Motor neuron (in vitro differentiated cells): ENCODE measurements around the gene ADAMTSL2. TPM values are rescaled to one million over a fixed set of nuclear protein-coding genes. Genes with fewer than 3 reads are reported as not detected.

Experiments used
- ATAC-seq, 8 experiments: fragments of 200-7000 bp; cut with Tn5 transposase; replicated peaks in 6 of 8; 2 replicates each; pipeline ENCODE4 v1.8.0; 2021; ENCODE audit warnings: mild to moderate bottlenecking in 8 of 8, moderate library complexity in 8 of 8
- H3K27ac ChIP-seq, 2 donors: fragments of 250-450 bp; sonication (Bioruptor Pico); 2 replicates each; pipeline ENCODE4 v1.9.0; 2021; ENCODE audit warnings: antibody characterized with exemption in 2 of 2, mild to moderate bottlenecking in 2 of 2, moderate library complexity in 1 of 2
- H3K4me1 ChIP-seq, 2 donors: fragments of 250-450 bp; sonication (Bioruptor Pico); replicated peaks in 1 of 2; 2 replicates each; pipeline ENCODE4 v1.6.1; 2021; ENCODE audit warnings: antibody characterized with exemption in 2 of 2, mild to moderate bottlenecking in 2 of 2, moderate library complexity in 1 of 2
- H3K4me3 ChIP-seq, 5 donors: fragments of 250-450 bp; sonication (Bioruptor Pico); 2 replicates each; pipeline ENCODE4 v1.9.0; 2021; ENCODE audit warnings: antibody characterized with exemption in 5 of 5, mild to moderate bottlenecking in 5 of 5, moderate library complexity in 4 of 5
- WGBS, 10 experiments: fragments of 450-650 bp; shearing (Covaris generic); methylation state at CpG; one replicate each; pipeline ENCODE4 v1.0.0; 2022; 5-methylcytosine and 5-hydroxymethylcytosine counted together
- in situ Hi-C, 9 experiments: fragments of 400-800 bp; cut with MboI; loops; one replicate each; pipeline ENCODE4 v1.15.0; 2021; ENCODE audit warnings: low sequenced_read_pairs in 9 of 9, low pct_unique_long_range_greater_than_20kb in 2 of 9; ENCODE audit not compliant: unreplicated experiment in 9 of 9
- total RNA-seq, 8 experiments: library from RNA; unstranded; fragments of 300-600 nt; gene quantifications; 2 replicates each; pipeline versions ENCODE4 v1.2.3 to v1.2.4, GENCODE V29; 2022

Gene ADAMTSL2
- total RNA-seq, 8 experiments from 2014 or later, result 0.10 to 0.93 (median 0.32) TPM; not detected in 1

DNA sequence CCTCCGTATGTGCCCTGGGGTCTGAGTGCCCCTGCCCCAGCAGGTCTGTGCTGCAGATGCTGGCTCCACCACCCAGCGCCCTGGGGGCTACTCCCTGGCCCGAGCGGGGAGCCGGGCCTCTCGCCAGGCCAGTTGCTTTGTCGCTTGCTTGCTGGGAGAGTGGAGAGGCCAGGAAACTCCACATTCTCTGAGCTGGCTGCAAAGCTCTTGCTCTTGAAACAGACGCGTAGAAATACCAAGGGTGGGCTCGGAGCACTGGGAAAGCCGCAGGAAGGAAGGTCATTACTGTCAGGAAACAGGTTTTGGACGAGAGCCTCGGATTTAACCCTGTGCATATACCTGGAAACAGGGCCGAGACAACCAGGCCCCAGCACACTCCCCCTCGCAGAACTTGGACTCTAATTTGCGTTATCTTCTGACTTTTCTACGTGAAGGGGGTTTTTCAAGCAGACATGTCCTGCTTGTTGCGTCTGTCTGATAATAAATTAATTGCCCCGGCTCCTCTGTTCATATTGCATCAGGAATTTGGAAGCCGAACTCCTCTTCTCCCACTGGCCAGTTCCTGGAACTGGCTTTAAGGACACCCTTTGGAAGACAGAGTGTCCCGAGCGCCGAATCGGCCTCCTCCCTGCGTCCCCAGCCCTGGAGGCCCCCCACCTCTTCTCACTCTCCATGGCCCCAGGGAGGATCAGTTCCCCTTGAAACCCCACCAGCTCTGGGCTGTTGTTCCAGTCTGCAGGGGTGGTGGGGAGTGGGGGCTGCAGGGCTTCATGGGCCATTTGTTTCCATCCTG, 11.2 kb downstream of the ADAMTSL2 start:
- 41 to 86% (median 62%) methylated on average over 4 to 14 of the region's 25 CpGs; no CpG with 5 or more reads in 4 of the 10 experiments for WGBS, 10 experiments
- no peak overlapping the region for H3K27ac ChIP-seq
- no peaks in the 10 kb centered on the region for H3K4me1 ChIP-seq
- in situ Hi-C loops, result loop anchor here in 2 of 9 experiments (25.0 kb wide), 2 partner anchors 167 to 192 kb away; partner anchors contain the start of gene SARDH (in 1 of the 2)
- H3K4me3 ChIP-seq, result no peak overlapping the region
- peak in 1 of 8 experiments; percentile 8 for ATAC-seq

DNA sequence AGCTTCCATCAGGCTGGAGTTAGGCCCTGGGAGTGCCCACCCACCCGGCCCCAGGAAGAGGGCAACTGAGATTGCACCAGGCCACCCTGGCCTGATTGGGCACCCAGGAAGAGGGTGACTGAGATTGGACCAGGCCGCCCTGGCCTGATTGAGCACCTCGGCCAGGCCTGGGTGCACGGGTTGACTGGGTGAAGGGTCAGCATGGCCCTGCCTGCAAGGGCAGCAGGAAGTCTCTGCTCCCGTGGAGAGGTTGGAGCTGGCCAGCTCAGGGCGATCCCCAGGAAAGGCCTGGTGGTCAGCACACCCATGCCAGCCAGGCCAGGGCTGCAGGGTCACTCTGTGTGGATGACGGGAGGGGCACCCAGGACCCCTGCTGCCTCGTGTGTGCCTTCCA, 11.8 kb downstream of the ADAMTSL2 start:
- ATAC-seq, result no peak
- Histone ChIP-seq H3K27ac (no peak overlapping the region), H3K4me3 (no peak overlapping the region), H3K4me1 (no peaks in the 10 kb centered on the region)
- 77 to 100% methylated on average over 1 to 6 of the region's 8 CpGs; no CpG with 5 or more reads in 8 of the 10 experiments for WGBS, 10 experiments
- in situ Hi-C loops, result loop anchor here in 2 of 9 experiments (25.0 kb wide), 2 partner anchors 166 to 191 kb away; partner anchors contain the start of gene SARDH (in 1 of the 2)

GRCh38 chr9:133547116-133547515, 12.6 kb downstream of the ADAMTSL2 start:
- H3K27ac ChIP-seq, result no peak overlapping the region
- no peak overlapping the region for H3K4me3 ChIP-seq
- 34 to 91% (median 72%) methylated on average over 1 to 7 of the region's 15 CpGs; no CpG with 5 or more reads in 1 of the 10 experiments for WGBS, 10 experiments
- in situ Hi-C loops, result loop anchor here in 2 of 9 experiments (25.0 kb wide), 2 partner anchors 165 to 190 kb away; partner anchors contain the start of gene SARDH (in 1 of the 2)
- no peaks in the 10 kb centered on the region for H3K4me1 ChIP-seq
- no peak for ATAC-seq

GRCh38 chr9:133551446-133551845, 16.9 kb downstream of the ADAMTSL2 start:
- ATAC-seq, result no peak
- H3K4me3 ChIP-seq, result no peak overlapping the region
- WGBS, 10 experiments, result 67 to 100% (median 92%) methylated on average over 2 to 5 of the region's 7 CpGs; no CpG with 5 or more reads in 5 of the 10 experiments

DNA sequence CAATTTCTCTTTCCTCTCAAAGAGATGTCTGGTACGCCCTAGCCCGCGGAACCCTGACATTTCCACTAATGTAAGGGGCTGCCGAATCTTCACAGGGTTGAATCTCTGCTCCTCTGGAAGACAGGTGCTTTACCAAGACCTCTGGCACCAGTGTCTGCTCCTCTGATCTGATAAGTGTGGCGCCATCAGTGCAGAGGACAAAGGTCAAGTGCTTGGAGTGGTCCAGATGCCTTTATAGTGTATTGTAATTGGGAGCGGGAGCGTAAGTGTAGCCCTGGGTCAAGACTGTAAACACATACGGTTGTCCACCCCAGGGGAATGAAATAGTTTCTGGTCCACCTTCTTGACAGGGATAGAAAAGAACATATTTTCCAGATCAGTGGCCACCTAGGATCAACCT, 17.7 kb downstream of the ADAMTSL2 start:
- no peak overlapping the region for H3K27ac ChIP-seq
- WGBS, 10 experiments, result 0 to 100% (median 79%) methylated on average over 1 to 6 of the region's 8 CpGs; no CpG with 5 or more reads in 3 of the 10 experiments

More at GRCh38 chr9:133551446-133551845, 16.9 kb downstream of the ADAMTSL2 start:
- H3K4me1 ChIP-seq, result no peaks in the 10 kb centered on the region
- in situ Hi-C loops, result no loop called here
- no peak overlapping the region for H3K27ac ChIP-seq

GRCh38 chr9:133553123-133553522, 18.6 kb downstream of the ADAMTSL2 start:
- in situ Hi-C loops, result no loop called here
- ATAC-seq, result no peak
- no peak overlapping the region for H3K4me3 ChIP-seq
- WGBS, 10 experiments, result 17 to 92% (median 85%) methylated on average over 1 to 7 of the region's 10 CpGs; no CpG with 5 or more reads in 2 of the 10 experiments
- peaks cover 3 to 6% of the 10 kb centered on the region in 2 donors for H3K4me1 ChIP-seq
- H3K27ac ChIP-seq, result no peak overlapping the region

More for the DNA sequence above, 17.7 kb downstream of the ADAMTSL2 start:
- H3K4me3 ChIP-seq, result no peak overlapping the region
- in situ Hi-C loops, result no loop called here
- no peak for ATAC-seq
- H3K4me1 ChIP-seq, result no peaks in the 10 kb centered on the region

DNA sequence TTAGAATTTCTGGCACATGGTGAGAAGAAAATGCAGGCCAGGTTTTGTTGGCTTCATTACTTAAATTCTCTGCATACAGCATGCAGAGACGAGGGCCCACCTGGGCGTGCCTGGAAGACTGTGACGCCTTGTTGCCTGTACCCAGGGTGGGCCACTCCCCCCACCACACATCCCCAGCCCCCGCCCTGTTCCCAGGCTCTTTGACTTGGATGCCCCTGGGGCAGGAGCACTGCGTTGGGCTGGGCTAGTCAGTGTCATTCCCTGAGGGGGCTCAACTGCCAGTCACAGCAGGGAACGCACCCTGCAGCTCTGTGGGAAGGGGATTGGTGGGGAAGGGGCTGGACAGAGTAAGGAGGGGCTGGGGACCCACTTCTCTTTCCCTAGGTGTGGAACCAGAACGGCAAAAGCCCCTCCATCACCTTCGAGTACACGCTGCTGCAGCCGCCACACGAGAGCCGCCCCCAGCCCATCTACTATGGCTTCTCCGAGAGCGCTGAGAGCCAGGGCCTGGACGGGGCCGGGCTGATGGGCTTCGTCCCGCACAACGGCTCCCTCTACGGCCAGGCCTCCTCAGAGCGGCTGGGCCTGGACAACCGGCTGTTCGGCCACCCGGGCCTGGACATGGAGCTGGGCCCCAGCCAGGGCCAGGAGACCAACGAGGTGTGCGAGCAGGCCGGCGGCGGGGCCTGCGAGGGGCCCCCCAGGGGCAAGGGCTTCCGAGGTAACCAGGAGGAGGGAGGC, 19.6 kb downstream of the ADAMTSL2 start:
- in situ Hi-C loops, result no loop called here
- 70 to 77% (median 72%) methylated on average over 2 to 19 of the region's 31 CpGs; no CpG with 5 or more reads in 7 of the 10 experiments for WGBS, 10 experiments
- peaks cover 13 to 16% of the 10 kb centered on the region in 2 donors for H3K4me1 ChIP-seq
- peak in 1 of 8 experiments; percentile 46 for ATAC-seq
- H3K27ac ChIP-seq, result no peak overlapping the region
- no peak overlapping the region for H3K4me3 ChIP-seq

DNA sequence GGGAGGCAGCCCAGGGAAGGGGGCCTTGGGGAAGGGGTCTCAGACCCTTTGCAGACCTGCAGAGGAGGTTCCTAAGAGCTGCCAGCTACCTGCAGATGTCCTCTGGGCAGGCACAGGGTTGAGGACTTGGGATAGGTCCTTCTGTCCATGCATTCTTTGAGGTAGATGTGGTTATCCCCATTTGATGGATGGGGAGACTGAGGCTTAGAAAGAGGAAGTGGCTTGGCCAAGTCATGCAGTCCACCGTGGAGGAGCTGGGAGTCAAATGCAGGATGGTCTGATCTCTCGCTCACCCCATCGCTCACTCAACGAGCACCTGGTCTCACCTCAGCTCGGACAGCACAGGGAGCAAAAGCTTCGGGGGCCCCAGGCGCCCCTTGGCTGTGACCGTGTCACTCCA, 20.2 kb downstream of the ADAMTSL2 start:
- no peak overlapping the region for H3K4me3 ChIP-seq
- H3K4me1 ChIP-seq, result peaks cover 14 to 17% of the 10 kb centered on the region in 2 donors
- in situ Hi-C loops, result no loop called here
- no peak overlapping the region for H3K27ac ChIP-seq
- 69 to 100% (median 92%) methylated on average over 2 to 5 of the region's 8 CpGs; no CpG with 5 or more reads in 4 of the 10 experiments for WGBS, 10 experiments
- ATAC-seq, result no peak

GRCh38 chr9:133556354-133556753, 21.9 kb downstream of the ADAMTSL2 start:
- Histone ChIP-seq H3K4me3 (no peak overlapping the region), H3K4me1 (peaks cover 14 to 17% of the 10 kb centered on the region in 2 donors), H3K27ac (no peak overlapping the region)
- 40 to 80% (median 40%) methylated on average over 1 to 3 of the region's 5 CpGs; no CpG with 5 or more reads in 7 of the 10 experiments for WGBS, 10 experiments
- ATAC-seq, result no peak
- in situ Hi-C loops, result no loop called here

DNA sequence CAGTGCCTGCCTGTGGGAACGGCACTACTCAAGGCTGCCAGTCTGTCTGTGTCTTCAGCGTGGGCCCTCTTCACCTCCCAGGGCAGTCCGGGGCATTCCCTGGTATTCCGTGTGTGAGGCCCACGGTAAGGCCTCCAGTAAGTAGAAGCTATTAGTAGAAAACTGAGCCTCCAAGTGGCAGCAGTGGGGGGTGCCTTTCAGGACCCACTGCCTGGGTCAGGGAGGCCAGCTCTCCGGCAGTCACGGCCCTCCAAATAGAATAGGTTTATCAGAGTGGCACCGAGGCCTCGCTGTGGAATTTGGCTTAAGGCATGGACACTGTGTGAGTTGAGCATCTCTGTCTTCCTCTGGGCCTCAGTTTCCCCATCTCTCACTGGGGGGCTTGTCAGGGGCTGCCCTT, 23.1 kb downstream of the ADAMTSL2 start:
- no peak overlapping the region for H3K27ac ChIP-seq
- H3K4me3 ChIP-seq, result no peak overlapping the region
- in situ Hi-C loops, result no loop called here
- peaks cover 14 to 17% of the 10 kb centered on the region in 2 donors for H3K4me1 ChIP-seq
- ATAC-seq, result no peak
- WGBS, 10 experiments, result 33 to 100% (median 84%) methylated on average over 1 to 6 of the region's 9 CpGs; no CpG with 5 or more reads in 3 of the 10 experiments

DNA sequence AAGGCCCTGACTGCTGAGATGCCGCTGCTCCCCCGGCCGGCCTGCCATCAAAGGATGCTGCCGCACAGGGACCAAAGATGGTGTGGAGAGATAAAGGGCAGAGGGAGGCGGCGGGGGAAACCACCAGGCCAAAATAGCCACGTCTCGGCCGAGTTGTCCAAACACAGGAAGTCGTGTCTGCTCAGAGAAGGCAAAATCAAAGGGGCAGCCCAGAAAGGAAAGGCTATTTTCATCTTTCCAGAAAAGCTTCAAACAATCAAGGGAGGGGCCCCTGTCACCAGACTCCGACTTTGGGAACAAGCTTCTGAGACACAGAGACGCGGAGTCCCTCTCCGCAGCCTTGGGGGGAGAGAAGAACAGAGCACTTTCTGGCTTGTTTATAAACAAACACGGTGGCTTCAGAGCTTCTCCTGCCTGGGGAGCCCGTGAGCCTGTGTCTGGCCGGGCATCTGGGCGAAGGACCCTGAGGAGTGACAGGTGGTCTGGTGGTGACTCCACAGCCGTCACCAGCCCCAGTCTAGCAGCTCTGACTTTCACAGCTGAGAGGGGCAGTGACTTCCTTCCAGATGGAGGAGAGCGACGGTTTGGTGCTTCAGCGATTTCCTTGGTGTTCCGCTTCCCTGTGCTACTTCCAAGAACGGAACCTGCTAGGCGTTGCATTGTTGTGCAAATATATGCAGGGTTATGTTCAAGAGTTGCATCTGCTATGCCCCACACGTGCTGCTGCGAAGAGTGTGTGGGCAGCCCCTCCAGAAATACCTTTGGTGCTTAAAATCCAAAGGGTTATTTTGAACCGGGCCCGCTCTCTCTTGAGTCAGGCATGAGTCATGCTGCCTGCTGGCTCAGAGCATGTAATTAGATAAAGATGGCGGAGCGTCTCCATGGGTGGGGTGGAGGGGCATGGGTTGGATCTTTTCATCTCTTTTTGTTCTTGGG, 24.0 kb downstream of the ADAMTSL2 start:
- WGBS, 10 experiments, result 16 to 63% (median 41%) methylated on average over 1 to 12 of the region's 31 CpGs; no CpG with 5 or more reads in 4 of the 10 experiments
- peak; percentile 53 to 84 (median 78) for ATAC-seq
- Histone ChIP-seq H3K4me3 (no peak overlapping the region), H3K4me1 (peaks cover 20 to 23% of the 10 kb centered on the region in 2 donors), H3K27ac (peak overlapping the region in 1 of 2 donors; percentile 6)
- in situ Hi-C loops, result no loop called here

- Histone ChIP-seq H3K4me3 (no peak overlapping the region), H3K4me1 (peaks cover 28 to 30% of the 10 kb centered on the region in 2 donors), H3K27ac (no peak overlapping the region)
- in situ Hi-C loops, result no loop called here
- WGBS, 10 experiments, result 80 to 100% (median 100%) methylated on average over 1 to 3 of the region's 15 CpGs; no CpG with 5 or more reads in 7 of the 10 experiments
- no peak for ATAC-seq
These were observed 25.8 kb downstream of the ADAMTSL2 start for GRCh38 chr9:133560311-133560710.
